Measurements from ENCODE around the gene EPGN. TPM values are rescaled to one million over a fixed set of nuclear protein-coding genes. Genes with fewer than 3 reads are reported as not detected.
"Not testable (repeated sequence)": the region's sequence is repeated elsewhere in the genome, so short reads cannot be mapped to it uniquely, and the experiment has no call there.

Gene EPGN
- total and polyA plus RNA-seq, 9 donors: 0.18 to 6.5 (median 0.34) TPM; not detected in 3

- Histone ChIP-seq H3K4me3 (no peak overlapping the region), H3K27ac (no peak overlapping the region), H3K36me3 (no peaks in the 10 kb centered on the region), H3K9me3 (no peaks in the 10 kb centered on the region), H3K4me1 (ENCODE audit: insufficient read depth) (no peaks in the 10 kb centered on the region), H3K27me3 (no peaks in the 10 kb centered on the region)
- DNase-seq: no peak
- intact Hi-C loops (cut with DNase I): no loop called here
- 91 to 94% (median 93%) methylated on average over 7 of the region's 7 CpGs for WGBS, 3 donors
- no peak for TF ChIP-seq CTCF (IDR thresholded peaks at IDR 0.05)
- no peak for TF ChIP-seq POLR2A (IDR thresholded peaks at IDR 0.05)
- TF ChIP-seq EP300 (IDR thresholded peaks at IDR 0.05): no peak
Measured at GRCh38 chr4:74334636-74335035, 26.4 kb downstream of the EPGN start.

GRCh38 chr4:74335341-74336021 is 27.2 kb downstream of the EPGN start:
- DNase-seq: no peak
- Histone ChIP-seq H3K4me3 (no peak overlapping the region), H3K27ac (no peak overlapping the region), H3K4me1 (ENCODE audit: insufficient read depth) (no peaks in the 10 kb centered on the region), H3K9me3 (no peaks in the 10 kb centered on the region), H3K27me3 (no peaks in the 10 kb centered on the region), H3K36me3 (no peaks in the 10 kb centered on the region)
- TF ChIP-seq CTCF (IDR thresholded peaks at IDR 0.05): no peak
- TF ChIP-seq EP300 (IDR thresholded peaks at IDR 0.05): no peak
- no peak for TF ChIP-seq POLR2A (IDR thresholded peaks at IDR 0.05)
- intact Hi-C loops (cut with DNase I): no loop called here
- WGBS, 3 donors: 84 to 91% (median 85%) methylated on average over 5 of the region's 5 CpGs

GRCh38 chr4:74338792-74339333 is 30.6 kb downstream of the EPGN start:
- TF ChIP-seq CTCF (IDR thresholded peaks at IDR 0.05) (no peak), POLR2A (IDR thresholded peaks at IDR 0.05) (no peak), EP300 (IDR thresholded peaks at IDR 0.05) (no peak)
- H3K27ac ChIP-seq: no peak overlapping the region
- H3K4me1 ChIP-seq (ENCODE audit: insufficient read depth): no peaks in the 10 kb centered on the region
- H3K36me3 ChIP-seq: no peaks in the 10 kb centered on the region
- intact Hi-C loops (cut with DNase I): no loop called here
- no peak for DNase-seq
- WGBS, 3 donors: 30 to 51% (median 36%) methylated on average over 4 of the region's 4 CpGs
- no peak overlapping the region for H3K4me3 ChIP-seq
- no peaks in the 10 kb centered on the region for H3K27me3 ChIP-seq
- H3K9me3 ChIP-seq: no peaks in the 10 kb centered on the region

- peaks cover 0 to 6% of the 10 kb centered on the region in 2 donors for H3K9me3 ChIP-seq
- no peaks in the 10 kb centered on the region for H3K4me1 ChIP-seq (ENCODE audit: insufficient read depth)
- intact Hi-C loops (cut with DNase I): no loop called here
- no peaks in the 10 kb centered on the region for H3K27me3 ChIP-seq
- no peaks in the 10 kb centered on the region for H3K36me3 ChIP-seq
- no peak overlapping the region for H3K27ac ChIP-seq
- DNase-seq: no peak
- H3K4me3 ChIP-seq: no peak overlapping the region
- TF ChIP-seq POLR2A (IDR thresholded peaks at IDR 0.05) (no peak), EP300 (IDR thresholded peaks at IDR 0.05) (no peak), CTCF (IDR thresholded peaks at IDR 0.05) (no peak)
Measured at GRCh38 chr4:74339501-74339900, 31.2 kb downstream of the EPGN start.

- intact Hi-C loops (cut with DNase I): not testable (repeated sequence)
Measured at GRCh38 chr4:74340421-74340820, 32.2 kb downstream of the EPGN start.

More at GRCh38 chr4:74340421-74340820, 32.2 kb downstream of the EPGN start:
- not testable (repeated sequence) for H3K36me3 ChIP-seq; DNase-seq; H3K4me1 ChIP-seq (ENCODE audit: insufficient read depth); H3K27ac ChIP-seq; H3K4me3 ChIP-seq; H3K27me3 ChIP-seq; H3K9me3 ChIP-seq
